HCT116 (cell line): ENCODE data around the gene PTGS1. TPM values are rescaled to one million over a fixed set of nuclear protein-coding genes. Genes with fewer than 3 reads are reported as not detected.

Experiments
- ATAC-seq: fragments of 200-7000 bp; cut with Tn5 transposase; 2 replicates; pipeline ENCODE4 v1.9.1; 2020; ENCODE audit warnings: mild to moderate bottlenecking, moderate library complexity
- BruUV-seq: library from RNA; stranded (reverse); fragments of 400-500 nt; replicated peaks from 2 replicates; lab custom pipeline; 2021; lab: Mats Ljungman, UMichigan
- CTCF ChIA-PET: fragments of 300-600 bp; sonication (Branson Sonifier 250); formaldehyde crosslinking; loops from one replicate; lab custom pipeline; 2021; ENCODE audit warnings: antibody characterized with exemption; lab: Charles Lee
- POLR2A ChIA-PET: fragments of 300-600, 350-600 bp; sonication (Branson Sonifier 250); formaldehyde crosslinking; loops from one replicate; lab custom pipeline; 2021; ENCODE audit warnings: antibody characterized with exemption; lab: Charles Lee
- RAD21 ChIA-PET, 2 experiments: fragments of 300-600 bp; sonication (Branson Sonifier 250); formaldehyde crosslinking; loops; one replicate each; lab custom pipeline; 2023; ENCODE audit warnings: low total read pairs in 2 of 2; ENCODE audit not compliant: uncharacterized antibody in 2 of 2, unreplicated experiment in 2 of 2, low non-redundant PET in 1 of 2; lab: Charles Lee
- DNase-seq: peaks from one replicate; pipeline ENCODE4 v3.0.0-alpha.2; 2010; ENCODE audit warnings: low read depth, low spot score
- H2AFZ ChIP-seq: fragments of 200-600 bp; shearing (Covaris generic), sonication (generic); 2 replicates; pipeline ENCODE4 v1.6.1; 2017; ENCODE audit warnings: low read depth, mixed run types, mixed read lengths, antibody characterized with exemption, low read length; ENCODE audit not compliant: poor library complexity, severe bottlenecking
- H3K27ac ChIP-seq: 2 replicates; pipeline ENCODE4 v1.5.1; 2012; ENCODE audit warnings: low read depth, low read length
- H3K27me3 ChIP-seq: fragments of 200-600 bp; sonication (generic); 2 replicates; pipeline ENCODE4 v1.6.1; 2016; ENCODE audit warnings: mixed run types, low read length, mixed read lengths; ENCODE audit not compliant: insufficient read depth
- H3K36me3 ChIP-seq, 2 experiments: fragments of 200-500 bp in 1 of 2; fragments of 200-600 bp in 1 of 2; sonication (Bioruptor generic) in 1 of 2; sonication (generic) in 1 of 2; 2 replicates each; pipeline versions ENCODE4 v1.5.1 to v1.6.1; 2014 to 2016; ENCODE audit warnings: low read length in 2 of 2, inconsistent platforms in 1 of 2, mixed read lengths in 1 of 2, mixed run types in 1 of 2; ENCODE audit not compliant: insufficient read depth in 2 of 2, control insufficient read depth in 1 of 2
- H3K4me1 ChIP-seq, 2 experiments: fragments of 200-600 bp in 1 of 2; sonication (generic) in 1 of 2; 2 replicates each; pipeline versions ENCODE4 v1.5.1 to v1.6.1; 2012 to 2017; ENCODE audit warnings: low read length in 2 of 2, inconsistent platforms in 1 of 2, mild to moderate bottlenecking in 1 of 2, mixed read lengths in 1 of 2, mixed run types in 1 of 2, moderate library complexity in 1 of 2; ENCODE audit not compliant: insufficient read depth in 2 of 2, control insufficient read depth in 1 of 2
- H3K4me2 ChIP-seq: fragments of 200-600 bp; sonication (generic); 2 replicates; pipeline ENCODE4 v1.6.1; 2017; ENCODE audit warnings: mixed run types, low read length, mixed read lengths
- H3K4me3 ChIP-seq, 2 experiments: fragments of 200-600 bp in 1 of 2; sonication (generic) in 1 of 2; replicated peaks in 1 of 2; 2 replicates each; pipeline ENCODE4 v1.5.1; 2011 to 2016; ENCODE audit warnings: low read length in 2 of 2, control low read depth in 1 of 2, low read depth in 1 of 2, mild to moderate bottlenecking in 1 of 2, mixed read lengths in 1 of 2, mixed run types in 1 of 2
- H3K79me2 ChIP-seq: fragments of 200-600 bp; sonication (generic); 2 replicates; pipeline ENCODE4 v1.6.1; 2017; ENCODE audit warnings: mild to moderate bottlenecking, mixed run types, low read length, moderate library complexity, mixed read lengths; ENCODE audit not compliant: insufficient read depth
- H3K9ac ChIP-seq: fragments of 200-600 bp; sonication (generic); 2 replicates; pipeline ENCODE4 v1.6.1; 2016; ENCODE audit warnings: low read length, mixed read lengths
- H3K9me2 ChIP-seq: fragments of 200-600 bp; sonication (generic), shearing (Covaris generic); 2 replicates; pipeline ENCODE4 v1.6.1; 2017; ENCODE audit warnings: mixed run types, mild to moderate bottlenecking, moderate library complexity; ENCODE audit not compliant: insufficient read depth
- H3K9me3 ChIP-seq, 2 experiments: fragments of 200-500 bp in 1 of 2; fragments of 200-600 bp in 1 of 2; sonication (Bioruptor generic) in 1 of 2; sonication (generic) in 1 of 2; 2 replicates each; pipeline ENCODE4 v1.6.1; 2014 to 2017; ENCODE audit warnings: low read length in 2 of 2, mixed read lengths in 2 of 2, inconsistent platforms in 1 of 2, low read depth in 1 of 2, mild to moderate bottlenecking in 1 of 2, mixed run types in 1 of 2, moderate library complexity in 1 of 2; ENCODE audit not compliant: control insufficient read depth in 1 of 2, insufficient read depth in 1 of 2
- H4K20me1 ChIP-seq: fragments of 200-600 bp; sonication (generic), shearing (Covaris generic); 2 replicates; pipeline ENCODE4 v1.6.1; 2017; ENCODE audit warnings: mixed run types, mild to moderate bottlenecking, moderate library complexity; ENCODE audit not compliant: insufficient read depth
- EZH2 ChIP-seq: fragments of 200-600 bp; sonication (generic); IDR thresholded peaks from 2 replicates; pipeline ENCODE4 v1.6.1; 2017; ENCODE audit warnings: antibody characterized with exemption, mixed run types
- FOSL1 ChIP-seq: IDR thresholded peaks from 2 replicates; pipeline ENCODE4 v1.6.1; 2012; ENCODE audit warnings: low read depth
- JUND ChIP-seq: IDR thresholded peaks from 2 replicates; pipeline ENCODE4 v1.6.1; 2012
- MAX ChIP-seq: IDR thresholded peaks from 2 replicates; pipeline ENCODE4 v1.6.1; 2012
- POLR2A ChIP-seq: IDR thresholded peaks from 2 replicates; pipeline ENCODE4 v1.7.0; 2011; ENCODE audit warnings: borderline replicate concordance; ENCODE audit not compliant: insufficient read depth, insufficient read length; ENCODE audit errors: extremely low read depth
- POLR2AphosphoS5 ChIP-seq: IDR thresholded peaks from 2 replicates; pipeline ENCODE4 v1.6.1; 2011; ENCODE audit warnings: mild to moderate bottlenecking, low read depth, low read length, moderate library complexity
- RAD21 ChIP-seq: IDR thresholded peaks from 2 replicates; pipeline ENCODE4 v1.6.1; 2012; ENCODE audit warnings: low read depth, mild to moderate bottlenecking
- SIN3A ChIP-seq: IDR thresholded peaks from 2 replicates; pipeline ENCODE4 v1.6.1; 2012; ENCODE audit warnings: low read depth
- TCF7L2 ChIP-seq: IDR thresholded peaks from 2 replicates; pipeline ENCODE4 v1.7.0; 2011; ENCODE audit warnings: borderline replicate concordance, inconsistent platforms; ENCODE audit not compliant: insufficient read depth, insufficient read length; ENCODE audit errors: extremely low read depth
- ZBTB33 ChIP-seq: IDR thresholded peaks from 2 replicates; pipeline ENCODE4 v1.6.1; 2011; ENCODE audit warnings: mild to moderate bottlenecking, low read length, moderate library complexity; ENCODE audit not compliant: insufficient replicate concordance; ENCODE audit errors: extremely low read depth
- ZFX ChIP-seq: fragments of 450-650 bp; IDR thresholded peaks from 2 replicates; pipeline ENCODE4 v1.6.1; 2017
- intact Hi-C: fragments of 100-400 bp; cut with micrococcal nuclease; formaldehyde crosslinking; loops from 2 replicates; pipeline ENCODE4 v1.10.0; 2022
- total RNA-seq: library from RNA; stranded (reverse); gene quantifications from one replicate; pipeline ENCODE4 v1.2.1, GENCODE V29; 2021; ENCODE audit not compliant: unreplicated experiment

PTGS1 gene
- total RNA-seq, 1 experiment from 2014 or later: 3.5 TPM

DNA sequence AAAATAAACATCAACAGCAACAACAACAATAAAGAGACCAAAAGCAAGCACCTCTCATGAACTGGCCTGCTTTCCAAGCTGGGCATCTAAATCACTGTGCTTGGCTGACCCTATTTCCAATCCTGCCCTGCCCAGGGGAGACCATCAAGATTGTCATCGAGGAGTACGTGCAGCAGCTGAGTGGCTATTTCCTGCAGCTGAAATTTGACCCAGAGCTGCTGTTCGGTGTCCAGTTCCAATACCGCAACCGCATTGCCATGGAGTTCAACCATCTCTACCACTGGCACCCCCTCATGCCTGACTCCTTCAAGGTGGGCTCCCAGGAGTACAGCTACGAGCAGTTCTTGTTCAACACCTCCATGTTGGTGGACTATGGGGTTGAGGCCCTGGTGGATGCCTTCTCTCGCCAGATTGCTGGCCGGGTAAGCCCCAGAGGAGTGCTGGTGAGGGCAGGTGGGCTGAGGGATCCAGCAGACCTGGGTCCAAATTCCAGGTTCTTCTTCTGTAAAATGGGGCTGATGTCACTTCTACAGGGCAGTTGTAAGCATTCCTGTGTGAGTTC, 15.6 kb downstream of the PTGS1 start (continued):
- TF ChIP-seq ZBTB33 (no peak), POLR2A (no peak)
- TF ChIP-seq, all 23 proteins: peak for 0

- TF ChIP-seq JUND (no peak), ZBTB33 (no peak), MAX (no peak), FOSL1 (no peak), TCF7L2 (no peak), ZFX (no peak), RAD21 (no peak), POLR2AphosphoS5 (no peak), EZH2 (no peak), SIN3A (no peak)
- TF ChIP-seq, all 23 proteins: peak for 0
- Histone ChIP-seq H2AFZ (no peak overlapping the region), H3K36me3 (no peaks in the 10 kb centered on the region), H3K79me2 (no peaks in the 10 kb centered on the region), H3K27me3 (no peaks in the 10 kb centered on the region), H3K9me2 (no peaks in the 10 kb centered on the region), H4K20me1 (no peaks in the 10 kb centered on the region), H3K4me2 (no peak overlapping the region), H3K9ac (no peak overlapping the region), H3K27ac (no peak overlapping the region), H3K4me1 (peaks cover 3 to 20% of the 10 kb centered on the region in 2 experiments; a peak in 3 of 4 replicates), H3K4me3 (no peak overlapping the region), H3K9me3 (no peaks in the 10 kb centered on the region)
- POLR2A ChIA-PET: no interaction called here
- ATAC-seq (no peak), DNase-seq (no peak)
- no TSS peak for BruUV-seq
- intact Hi-C loops: no loop called here
- RAD21 ChIA-PET: no interaction called here
- CTCF ChIA-PET: no interaction called here
Measured at GRCh38 chr9:122387536-122387935, 16.7 kb downstream of the PTGS1 start.
